Fibroblast of skin of back (primary cell): Measurements from ENCODE around the gene DTX1.
"Not testable (repeated sequence)": the region's sequence is repeated elsewhere in the genome, so short reads cannot be mapped to it uniquely, and the experiment has no call there.

Experiments used
- DNase-seq: peaks from one replicate; pipeline ENCODE4 v3.0.0-alpha.2; 2013

DTX1 gene

DNA sequence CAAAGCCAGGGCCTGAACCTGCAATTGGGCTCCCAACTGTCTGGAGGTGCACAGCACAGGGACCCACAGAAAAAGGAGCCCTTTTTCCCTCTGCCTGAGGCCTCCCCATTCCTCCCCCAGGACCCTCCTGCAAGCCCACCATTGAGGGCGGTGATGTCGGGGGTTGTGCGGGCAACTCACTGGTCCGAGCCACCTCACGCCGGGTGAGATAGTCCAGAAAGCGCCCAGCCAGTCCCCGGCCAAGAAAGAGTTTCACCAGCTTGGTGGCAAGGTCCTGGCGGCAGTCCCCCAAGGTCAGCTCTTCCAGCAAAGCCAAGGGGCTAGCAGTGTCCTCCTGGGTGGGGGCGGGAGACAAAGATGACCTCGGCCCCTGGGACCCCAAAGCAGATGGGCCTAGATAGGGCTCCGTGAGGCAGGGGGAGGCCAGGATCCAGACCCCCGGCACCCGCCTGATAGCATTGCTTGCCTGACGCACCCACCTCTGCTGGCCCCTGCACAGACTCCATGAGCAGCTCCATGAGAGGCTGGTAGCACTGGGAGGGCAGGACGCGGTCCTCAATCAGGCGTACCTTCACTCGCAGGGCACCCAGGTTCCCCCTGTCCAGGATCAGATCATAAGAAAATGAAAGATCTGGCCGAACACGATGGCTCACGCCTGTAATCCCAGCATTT lies 59.1 kb downstream of the DTX1 start:
- no peak for DNase-seq

DNA sequence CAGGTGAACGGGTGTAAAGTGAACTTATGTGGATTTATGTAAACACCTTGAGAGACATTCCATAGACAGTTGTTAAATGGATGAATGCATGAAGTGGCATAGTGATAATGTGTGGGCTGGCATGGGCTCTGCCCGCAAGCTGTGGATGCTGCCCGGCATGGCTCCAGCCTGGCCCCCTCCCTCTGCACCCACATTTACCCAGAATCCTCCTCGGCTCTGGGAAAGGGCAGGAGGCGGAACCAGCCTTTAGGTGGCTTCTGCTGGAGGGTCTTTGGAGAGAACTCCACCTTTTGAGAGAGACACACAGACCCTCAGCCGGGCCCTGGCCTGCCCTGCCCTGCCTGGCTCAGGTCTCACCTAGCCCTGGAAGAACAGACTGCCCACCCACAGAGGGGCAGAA lies 60.3 kb downstream of the DTX1 start:
- DNase-seq = no peak

DNA sequence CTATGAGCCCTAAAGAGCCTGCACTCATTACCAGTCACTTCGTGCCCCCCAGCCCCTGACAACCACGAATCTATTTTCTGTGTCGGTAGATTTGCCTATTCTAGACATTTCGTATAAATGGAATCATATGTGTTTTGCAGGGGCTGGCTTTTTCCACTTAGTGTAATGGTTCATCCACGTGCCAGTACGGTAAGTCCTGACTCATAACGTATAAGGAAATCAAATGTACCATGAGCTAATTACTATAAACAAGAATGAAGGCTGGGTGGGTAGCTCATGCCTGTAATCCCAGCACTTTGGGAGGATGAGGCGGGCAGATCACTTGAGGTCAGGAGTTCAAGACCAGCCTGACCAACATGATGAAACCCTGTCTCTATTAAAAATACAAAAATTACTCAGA lies 61.2 kb downstream of the DTX1 start:
- DNase-seq = not testable (repeated sequence)

DNA sequence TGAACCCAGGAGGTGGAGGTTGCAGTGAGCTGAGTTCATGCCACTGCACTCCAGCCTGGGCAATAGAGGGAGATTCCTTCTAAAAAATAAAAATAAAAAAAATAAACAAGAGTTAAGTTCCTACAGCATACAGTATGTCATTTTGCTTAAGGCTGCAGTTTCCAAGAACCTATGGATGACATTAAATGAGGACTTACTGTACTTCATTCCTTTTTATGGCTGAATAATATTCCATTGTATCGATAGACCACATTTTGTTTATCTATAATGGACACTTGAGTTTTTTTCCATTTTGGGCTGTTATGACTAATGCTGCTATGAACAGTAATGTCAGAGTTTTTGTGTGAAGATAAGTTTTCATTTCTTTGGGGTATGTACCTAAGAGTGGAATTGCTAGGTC lies 61.6 kb downstream of the DTX1 start:
- DNase-seq = no peak

DNA sequence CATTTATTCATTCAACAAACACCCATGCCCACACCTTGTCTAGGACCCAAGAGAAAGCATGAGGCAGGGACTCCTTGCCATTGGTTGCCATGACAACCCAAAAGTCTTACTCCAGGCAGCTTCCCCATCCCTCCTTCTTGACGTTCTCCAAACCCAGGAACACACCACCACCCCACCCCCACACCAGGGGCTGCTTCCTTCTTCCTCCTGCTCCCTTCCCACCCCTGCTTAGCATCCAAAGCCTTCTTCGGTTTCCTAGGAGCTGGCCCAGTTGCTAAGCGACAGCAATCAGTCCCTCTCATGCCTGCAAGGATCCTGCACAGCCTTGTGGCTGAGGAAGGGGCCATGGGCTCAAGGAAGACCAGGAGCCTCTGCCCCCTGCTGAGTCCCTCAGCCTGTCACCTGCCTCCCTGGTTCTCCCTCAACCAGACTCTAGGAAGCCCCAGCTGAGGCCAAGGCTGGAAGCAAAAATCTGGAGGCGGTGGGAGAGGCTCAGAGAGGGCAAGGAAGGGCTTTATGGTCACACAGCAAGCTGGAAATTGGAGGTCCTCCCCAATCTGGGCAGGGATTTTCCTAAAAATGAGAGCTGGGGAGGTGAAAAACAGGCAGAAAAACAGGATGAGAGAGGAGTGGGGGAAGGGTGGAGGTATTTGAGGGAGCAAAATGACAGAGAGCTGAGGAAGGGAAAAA lies 63.6 kb downstream of the DTX1 start:
- no peak for DNase-seq

DNA sequence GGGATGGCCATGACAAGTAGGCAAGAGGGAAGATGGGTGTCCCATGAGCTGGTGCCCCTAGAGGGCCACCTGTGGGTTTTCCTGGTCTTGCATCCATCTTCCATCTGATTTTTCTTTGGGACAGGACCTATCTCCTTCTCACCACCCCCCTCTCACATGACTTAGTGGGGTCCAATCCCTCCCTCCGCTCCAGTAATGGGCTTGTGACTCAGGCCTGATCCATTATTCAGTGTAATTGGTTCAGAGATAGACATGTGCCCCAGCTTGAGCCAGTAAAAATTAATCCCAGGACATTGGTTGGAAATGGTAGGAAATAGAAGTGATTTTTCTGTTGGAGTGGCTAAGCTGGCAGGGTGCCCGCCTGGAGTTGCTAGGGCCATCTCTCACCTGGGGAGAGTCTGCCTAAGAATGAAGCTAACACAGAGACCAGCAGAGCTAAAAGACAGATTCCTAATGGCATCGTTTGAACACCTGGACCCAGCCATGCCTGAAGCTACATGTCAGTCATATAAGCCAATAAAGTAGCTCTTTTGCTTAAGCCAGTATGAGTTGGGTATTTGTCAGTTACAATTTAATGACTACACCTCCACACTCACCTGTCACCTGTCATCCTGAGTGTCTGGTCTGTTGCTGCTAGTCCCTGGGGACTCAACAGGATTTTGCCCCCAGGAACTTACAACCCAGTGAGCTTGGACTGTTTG lies 64.3 kb downstream of the DTX1 start:
- DNase-seq = no peak

DNA sequence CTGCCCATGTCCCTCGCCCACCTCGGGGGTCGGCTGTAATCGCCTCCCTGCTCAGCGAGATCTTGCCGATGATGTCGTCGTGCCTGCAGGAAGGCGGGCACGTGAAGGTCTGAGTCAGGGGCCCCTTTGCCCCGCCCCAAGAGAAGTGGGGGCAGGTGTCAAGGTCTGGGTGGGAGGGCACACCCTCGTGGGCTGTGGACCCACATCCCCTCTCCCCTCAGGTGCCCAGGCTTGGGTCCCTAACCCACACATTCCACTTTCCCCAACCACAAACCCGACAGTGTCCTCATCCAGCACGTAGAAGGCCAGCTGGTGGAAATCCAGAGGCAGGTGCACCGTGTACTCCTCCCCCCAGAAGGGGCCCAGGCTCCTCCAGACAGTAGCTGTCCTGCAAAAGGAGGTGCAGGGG lies 71.3 kb downstream of the DTX1 start:
- DNase-seq = no peak

DNA sequence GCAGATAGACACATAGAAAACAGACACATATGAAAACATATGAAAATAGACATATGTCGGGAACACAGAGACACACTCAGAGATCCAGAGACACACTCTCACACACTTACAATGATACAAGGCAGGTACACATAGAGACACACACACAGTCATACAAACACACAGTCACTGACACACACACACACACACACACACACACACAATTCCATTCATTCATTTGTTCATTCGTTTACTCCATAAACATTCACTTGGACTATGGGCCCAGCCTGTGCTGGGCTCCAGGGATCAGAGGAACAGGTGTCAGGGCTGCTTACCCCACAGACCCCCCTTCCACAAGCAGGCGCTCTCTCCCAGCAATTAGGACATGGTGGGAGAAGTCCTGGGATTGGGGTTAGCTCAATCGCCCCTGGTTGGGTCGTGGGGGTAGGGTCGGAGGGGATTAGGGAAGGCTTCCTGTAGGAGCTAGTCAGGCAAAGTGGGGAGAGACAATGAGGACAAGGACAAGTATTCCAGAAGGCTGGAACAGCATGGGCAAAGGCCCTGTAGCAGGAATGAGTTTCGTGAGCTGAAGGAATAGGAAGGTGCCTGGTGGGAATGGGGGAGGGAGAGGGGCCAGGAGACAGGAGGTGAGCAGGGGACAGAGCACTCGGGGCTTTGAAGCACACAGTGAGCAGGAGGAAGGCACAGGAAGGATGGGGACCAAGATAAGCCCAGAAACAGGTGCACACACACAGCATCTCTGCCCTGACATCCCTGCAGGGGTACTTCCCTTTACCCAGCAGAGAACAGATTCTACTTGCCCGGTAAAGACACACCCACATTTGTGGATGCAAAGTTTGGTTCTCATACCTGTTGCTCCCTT lies 72.5 kb downstream of the DTX1 start:
- no peak for DNase-seq

DNA sequence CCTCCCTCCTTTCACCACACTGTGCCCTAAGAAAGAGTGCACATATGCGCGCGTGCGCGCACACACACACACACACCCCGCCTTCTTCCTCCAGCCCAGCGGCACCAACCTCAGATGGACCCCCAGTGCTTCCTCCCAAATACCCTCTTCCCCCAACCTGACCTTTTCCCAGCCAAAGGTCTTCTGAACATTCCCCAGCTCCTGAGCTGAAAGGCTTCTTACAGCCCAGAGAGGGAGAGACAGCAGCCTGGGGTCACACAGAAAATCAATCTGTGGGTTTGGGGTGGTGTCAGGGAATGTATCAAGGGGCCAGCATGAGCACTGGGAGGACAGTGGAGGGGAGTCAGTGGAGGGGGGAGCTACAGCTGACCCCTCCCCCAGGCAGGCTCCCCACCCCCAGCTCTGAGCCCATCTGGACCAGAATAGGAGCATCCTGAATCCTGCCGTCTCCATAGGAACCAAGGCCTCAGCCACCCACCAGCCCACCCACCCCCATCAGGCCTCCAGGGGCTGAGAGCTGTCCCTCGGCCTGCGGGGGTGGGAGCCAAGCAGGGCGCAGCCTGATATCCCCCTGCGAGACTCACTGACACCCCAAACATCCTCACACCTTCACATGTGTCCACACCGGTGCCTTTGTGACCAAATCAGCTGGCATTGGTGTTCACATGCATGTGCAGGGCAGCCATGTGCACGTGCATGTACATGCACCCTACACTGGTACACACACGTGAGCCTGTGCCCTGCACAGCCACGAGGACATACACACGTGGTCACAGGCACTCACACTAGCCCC lies 73.3 kb downstream of the DTX1 start:
- DNase-seq = no peak

DNA sequence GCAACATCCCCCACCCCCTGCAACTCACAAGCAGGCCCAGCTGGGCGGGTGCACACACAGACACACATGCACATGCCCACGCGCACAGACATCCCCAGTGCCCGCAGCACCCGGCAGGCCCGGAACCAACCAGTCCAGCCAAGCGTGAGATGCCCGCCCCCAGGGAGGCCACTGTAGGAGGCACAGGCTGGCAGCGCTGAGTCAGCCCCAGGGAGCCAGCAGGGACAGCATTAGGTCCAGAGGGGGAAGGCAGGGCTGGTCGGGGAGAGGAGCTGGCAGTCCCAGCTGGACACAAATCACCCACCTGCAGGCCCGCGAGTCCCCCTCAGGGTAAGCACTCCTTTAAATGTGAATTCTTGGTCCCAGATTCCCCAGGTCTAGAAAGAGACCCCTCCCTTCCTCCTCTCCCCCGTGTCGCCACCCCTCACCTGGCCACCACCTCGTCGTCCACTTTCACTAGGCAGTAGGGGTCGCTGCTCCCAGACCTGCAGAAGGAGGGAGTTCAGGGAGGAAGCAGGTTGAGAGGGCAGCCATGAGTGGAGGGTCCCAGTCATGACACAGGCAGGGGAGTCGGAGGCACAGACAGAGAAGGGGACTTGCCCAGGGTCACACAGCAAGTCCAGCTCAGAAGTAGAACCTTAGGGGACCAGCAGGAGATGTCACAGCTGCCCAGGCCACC lies 74.1 kb downstream of the DTX1 start:
- no peak for DNase-seq

DNA sequence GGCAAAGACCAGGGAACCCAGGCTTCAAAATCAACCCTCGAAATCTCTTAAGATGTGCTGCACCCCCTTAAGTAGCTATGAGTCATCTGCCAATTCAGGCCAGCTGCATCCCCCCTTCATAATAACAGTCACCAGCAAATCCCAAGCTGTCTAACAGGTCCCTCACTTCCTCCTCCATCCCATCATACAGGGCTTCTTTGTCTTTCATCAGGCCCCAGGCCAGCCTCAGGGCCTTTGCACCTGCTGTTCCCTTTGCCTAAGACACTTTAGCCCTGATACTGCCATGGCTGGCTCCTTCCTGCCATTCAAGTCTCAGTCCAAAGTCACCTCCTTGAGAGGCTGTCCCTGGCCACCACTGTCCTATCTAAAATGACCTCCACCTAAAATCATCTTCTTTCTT lies 75.0 kb downstream of the DTX1 start:
- DNase-seq = no peak

DNA sequence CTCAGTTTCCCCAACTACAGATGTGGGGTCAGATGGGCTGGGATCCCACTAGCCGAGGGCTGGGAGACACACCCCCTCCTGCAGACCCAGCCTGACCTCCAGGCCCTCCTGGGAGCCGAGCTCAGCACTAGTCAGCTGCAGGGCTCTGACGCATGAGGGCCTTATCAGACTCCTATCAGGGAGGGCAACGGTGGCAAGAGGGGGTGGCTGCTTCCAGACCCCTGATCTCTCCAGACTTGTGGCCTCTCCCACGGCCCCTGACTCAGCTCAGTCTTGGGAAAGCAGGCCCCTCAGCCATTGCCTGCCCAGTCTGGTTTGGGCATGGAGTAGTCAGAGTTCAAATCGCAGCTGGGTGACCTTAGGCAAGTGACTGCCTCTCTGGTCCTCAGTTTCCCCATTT lies 76.5 kb downstream of the DTX1 start:
- DNase-seq = no peak

DNA sequence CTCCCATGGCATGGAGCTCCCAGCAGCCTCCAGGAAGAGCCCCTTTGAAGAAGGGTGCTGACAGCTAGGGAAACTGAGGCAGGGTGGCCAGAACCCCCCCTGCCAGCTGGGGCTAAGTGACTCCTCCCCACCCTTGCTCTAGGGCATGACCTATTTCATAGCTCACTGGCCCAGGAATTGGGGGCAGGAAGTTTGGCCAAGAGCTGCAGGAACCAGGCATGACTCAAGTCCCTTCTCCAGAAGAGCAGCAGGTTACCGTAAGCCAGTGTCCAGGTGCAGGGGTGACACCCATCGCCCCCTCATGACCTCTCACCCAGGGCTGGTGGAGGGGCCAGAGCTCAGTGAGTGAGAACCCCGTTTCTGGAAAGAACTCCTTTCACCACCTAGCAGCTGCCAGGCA lies 77.1 kb downstream of the DTX1 start:
- DNase-seq = no peak

DNA sequence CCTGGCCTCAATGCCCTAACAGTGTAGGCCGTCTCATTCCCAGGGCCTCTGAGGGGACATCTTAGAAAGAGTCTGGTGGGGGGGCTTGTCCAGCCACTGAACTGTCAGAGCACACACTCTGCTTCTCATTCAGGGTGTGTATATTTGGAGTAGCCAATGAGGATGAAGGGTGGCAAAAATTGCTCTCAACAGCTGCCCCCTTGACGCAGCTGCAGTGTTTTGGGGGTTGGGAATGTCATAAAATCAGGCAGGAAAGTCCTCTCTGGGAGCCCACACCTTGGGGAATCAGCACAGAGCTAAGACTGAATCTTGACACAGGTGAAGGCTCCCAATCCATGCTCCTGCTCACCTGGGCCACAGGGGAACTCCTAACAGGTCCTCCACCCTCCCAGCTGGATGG lies 77.5 kb downstream of the DTX1 start:
- DNase-seq = no peak

DNA sequence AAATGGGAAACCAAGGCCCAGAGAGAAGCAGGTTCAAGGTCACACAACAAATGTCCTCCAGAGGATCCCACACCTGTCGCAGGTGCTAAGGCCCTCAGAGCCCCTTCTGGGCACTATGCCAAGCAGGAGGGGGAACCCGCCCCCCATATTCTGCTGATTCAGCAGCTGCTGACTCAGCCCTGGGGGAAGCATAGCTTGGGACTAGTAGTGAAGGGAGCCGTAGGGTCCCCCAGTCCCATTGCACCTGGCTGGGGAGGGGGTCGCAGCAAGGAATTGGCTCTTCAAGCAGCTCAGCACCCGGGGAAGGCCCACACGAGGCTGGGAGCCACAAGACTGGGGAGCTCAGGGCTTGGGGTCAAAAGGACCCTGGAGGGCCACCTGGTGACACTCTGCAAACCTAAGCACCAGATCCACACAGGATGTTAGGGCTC lies 78.0 kb downstream of the DTX1 start:
- no peak for DNase-seq

DNA sequence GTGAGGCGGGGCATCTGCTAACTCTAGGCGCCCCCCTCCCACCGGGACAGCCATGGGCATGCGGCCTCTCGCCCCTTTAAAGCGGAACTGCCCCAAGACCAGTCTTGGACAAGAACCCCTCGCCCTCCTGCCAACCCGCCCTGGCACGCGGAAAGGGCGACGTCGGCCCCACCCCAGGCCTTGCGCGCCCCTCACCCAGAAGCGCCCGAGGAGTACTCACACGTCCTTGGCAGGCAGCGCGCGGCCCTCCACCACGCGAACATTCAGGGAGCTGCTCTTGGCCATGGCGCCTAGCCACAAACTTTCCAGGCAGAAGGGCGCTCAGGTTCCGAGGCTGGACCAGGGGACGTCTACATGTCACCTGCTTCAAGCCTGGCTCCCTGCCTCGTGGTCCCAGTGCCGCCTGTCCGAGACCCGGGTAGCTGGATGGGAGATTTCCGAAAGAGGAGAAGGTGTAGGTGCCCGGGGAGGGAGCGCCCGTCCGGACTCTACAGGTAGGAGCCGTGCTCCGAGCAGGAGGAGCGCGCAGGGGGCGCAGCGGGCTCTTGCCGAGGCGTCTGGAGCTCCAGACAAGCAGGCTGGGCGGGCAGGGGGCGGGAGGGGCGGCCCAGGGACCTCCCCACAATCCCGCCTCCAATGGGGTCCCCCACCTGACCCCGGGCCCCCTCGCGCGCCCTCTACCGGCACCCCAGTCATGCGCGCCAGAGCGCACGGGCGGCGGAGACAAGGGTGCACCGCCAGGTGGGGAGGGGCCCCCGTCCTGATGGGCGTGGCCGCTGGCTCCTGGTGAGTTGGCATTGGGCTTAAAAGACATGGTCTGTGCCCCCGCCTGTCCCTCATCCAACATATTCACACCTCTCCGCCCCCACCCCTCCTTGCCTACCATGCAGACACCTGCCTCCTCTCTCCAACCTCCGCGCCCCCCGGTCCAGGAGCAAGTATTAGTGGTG lies 78.9 kb downstream of the DTX1 start, which contains the start of gene RASAL1:
TSS of gene RASAL1 (minus strand) at position 584 of the 950 bp plus-strand sequence. CDS start at position 285, 299 bp downstream.
- DNase-seq = no peak

DNA sequence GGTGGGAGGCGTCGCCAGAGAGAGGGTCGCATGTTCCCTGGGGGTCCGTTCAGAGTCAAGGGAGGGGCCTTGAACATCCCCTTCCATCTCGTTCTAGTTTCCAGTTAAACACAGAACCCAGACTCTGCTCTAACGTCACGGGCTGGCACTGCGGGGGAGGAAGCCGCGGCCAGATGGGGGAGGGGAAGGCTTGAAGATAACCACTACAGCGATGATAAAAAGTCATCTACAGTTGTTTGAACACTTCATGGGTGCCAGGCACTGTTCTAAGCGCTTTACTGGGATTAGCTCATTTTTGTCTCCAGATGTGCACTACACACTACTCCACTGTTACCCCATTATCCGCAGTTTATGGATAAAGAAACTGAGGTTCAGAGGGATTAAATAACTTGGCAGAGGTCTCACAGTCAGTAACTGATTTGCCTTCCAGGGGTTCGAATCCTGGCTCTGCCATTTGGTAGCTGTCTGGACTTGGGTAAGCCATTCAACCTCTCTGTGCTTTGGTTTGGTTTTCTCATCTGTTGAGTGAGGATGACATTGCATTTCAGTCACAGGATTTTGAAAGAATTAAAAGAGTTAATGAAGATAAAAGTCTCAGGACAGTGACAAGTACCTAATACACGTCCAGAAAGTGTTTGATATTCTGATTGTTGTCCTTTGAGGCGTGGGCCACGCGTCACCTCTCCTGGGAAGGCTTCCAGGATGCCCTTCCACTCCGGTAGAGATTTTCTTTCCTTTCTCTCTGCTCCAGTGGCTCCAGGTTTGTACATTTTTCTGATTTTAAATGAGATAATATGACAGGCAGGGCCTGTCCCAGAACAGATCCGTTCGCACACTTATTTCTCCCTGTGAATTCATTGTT lies 79.8 kb downstream of the DTX1 start:
- no peak for DNase-seq

DNA sequence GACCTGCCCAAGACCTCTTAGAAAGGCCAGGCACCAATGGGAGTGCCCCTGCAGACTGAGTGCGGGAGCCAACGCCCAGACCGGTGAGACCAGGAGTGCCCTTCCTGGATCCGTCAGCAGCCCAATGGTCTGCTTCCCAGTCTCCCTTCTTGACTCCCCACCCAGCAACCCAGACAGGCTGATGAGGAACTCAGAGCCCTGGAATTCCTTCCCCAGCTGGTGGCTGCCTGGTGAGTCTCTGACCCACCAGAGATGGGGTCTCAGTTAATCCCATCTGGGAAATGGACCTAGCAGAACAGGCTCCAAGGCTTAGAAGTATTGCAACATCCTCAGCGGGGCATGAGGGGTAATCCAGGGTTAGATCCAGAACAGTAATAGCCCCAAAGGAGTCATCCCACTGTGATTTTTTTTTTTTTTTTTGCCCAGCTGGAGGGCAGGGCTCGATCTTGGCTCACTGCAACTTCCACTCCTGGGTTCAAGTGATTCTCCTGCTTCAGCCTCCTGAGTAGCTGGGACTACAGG lies 80.5 kb downstream of the DTX1 start:
- DNase-seq = no peak
